K562 (cell line): ENCODE results near the gene TYW3. TPM values are rescaled to one million over a fixed set of nuclear protein-coding genes. Genes with fewer than 3 reads are reported as not detected.

Experiments used
- ATAC-seq: fragments of 200-7000 bp; cut with Tn5 transposase; 3 replicates; pipeline ENCODE4 v1.9.1; 2020; ENCODE audit warnings: moderate library complexity
- BruUV-seq: library from RNA; stranded (reverse); fragments of 400-500 nt; replicated peaks from 2 replicates; lab custom pipeline; 2021; lab: Mats Ljungman, UMichigan
- CTCF ChIA-PET: fragments of 300-600 bp; formaldehyde crosslinking; extraction: SDS; loops from one replicate; lab custom pipeline; 2021; ENCODE audit warnings: low intra/inter-chr PET ratio; lab: Yijun Ruan, JAX
- POLR2A ChIA-PET: fragments of 300-600, 350-650 bp; sonication (Branson Sonifier 250); formaldehyde crosslinking; extraction: SDS; loops from one replicate; lab custom pipeline; 2021; ENCODE audit warnings: antibody characterized with exemption, inconsistent platforms; lab: Yijun Ruan, JAX
- DNase-seq, 4 experiments: peaks; one replicate each; pipeline versions ENCODE4 v3.0.0 to v3.0.0-alpha.2; 2011 to 2018; ENCODE audit warnings: low spot score in 3 of 4, mixed read lengths in 3 of 4; ENCODE audit errors: extremely low read depth in 1 of 4
- FAIRE-seq: peaks from 2 replicates; lab custom pipeline; 2011; peaks lifted over from hg19 to GRCh38; lab: Jason Lieb, UNC
- H2AFZ ChIP-seq: 2 replicates; pipeline ENCODE4 v1.6.0; 2011; ENCODE audit warnings: low read depth, low read length, control low read depth, inconsistent platforms
- H3K27ac ChIP-seq: fragments of 200-600 bp; 3 replicates; pipeline ENCODE4 v1.8.0; 2011; ENCODE audit warnings: low read depth, mild to moderate bottlenecking, control low read depth, inconsistent platforms, low read length, moderate library complexity, mixed read lengths; ENCODE audit errors: extremely low read depth
- H3K27me3 ChIP-seq, 2 experiments: fragments of 300-600 bp in 1 of 2; 2 replicates in 1 of 2; 3 replicates in 1 of 2; pipeline versions ENCODE4 v1.6.0 to v1.8.0; 2011; ENCODE audit warnings: inconsistent platforms in 2 of 2, low read length in 2 of 2, mild to moderate bottlenecking in 1 of 2, mixed read lengths in 1 of 2, moderate library complexity in 1 of 2; ENCODE audit not compliant: control insufficient read depth in 2 of 2, insufficient read depth in 2 of 2
- H3K36me3 ChIP-seq: fragments of 300-600 bp; 3 replicates; pipeline ENCODE4 v1.8.0; 2011; ENCODE audit warnings: mild to moderate bottlenecking, low read length, inconsistent platforms; ENCODE audit not compliant: control insufficient read depth, insufficient read depth
- H3K4me1 ChIP-seq, 2 experiments: fragments of 200-600 bp in 1 of 2; replicated peaks in 1 of 2; 2 replicates in 1 of 2; 3 replicates in 1 of 2; pipeline versions ENCODE4 v1.5.1 to v1.8.0; 2011; ENCODE audit warnings: inconsistent platforms in 2 of 2, low read length in 2 of 2, mild to moderate bottlenecking in 1 of 2, mixed read lengths in 1 of 2, moderate library complexity in 1 of 2; ENCODE audit not compliant: control insufficient read depth in 2 of 2, insufficient read depth in 2 of 2
- H3K4me2 ChIP-seq: 2 replicates; pipeline ENCODE4 v1.6.1; 2011; ENCODE audit warnings: low read length, control low read depth, inconsistent platforms, mixed read lengths; ENCODE audit not compliant: insufficient read depth
- H3K4me3 ChIP-seq: fragments of 200-600 bp; sonication (generic), shearing (Covaris generic); 2 replicates; pipeline ENCODE4 v1.5.1; 2016; ENCODE audit warnings: control low read depth, inconsistent platforms
- H3K79me2 ChIP-seq: fragments of 200-600 bp; 3 replicates; pipeline ENCODE4 v1.8.0; 2011; ENCODE audit warnings: low read length, inconsistent platforms; ENCODE audit not compliant: control insufficient read depth, insufficient read depth
- H3K9ac ChIP-seq, 2 experiments: 2 replicates each; pipeline versions ENCODE4 v1.6.0 to v1.6.1; 2011; ENCODE audit warnings: low read depth in 2 of 2, low read length in 2 of 2, control low read depth in 1 of 2, inconsistent platforms in 1 of 2, mild to moderate bottlenecking in 1 of 2, mixed read lengths in 1 of 2; ENCODE audit not compliant: insufficient read depth in 1 of 2
- H3K9me1 ChIP-seq: one replicate; pipeline ENCODE4 v1.6.0; 2011; ENCODE audit warnings: inconsistent platforms, mild to moderate bottlenecking, low read length, moderate library complexity; ENCODE audit not compliant: control insufficient read depth, insufficient read depth
- H3K9me3 ChIP-seq: replicated peaks from 2 replicates; pipeline ENCODE4 v1.5.1; 2011; ENCODE audit warnings: low read depth, low read length, inconsistent platforms; ENCODE audit not compliant: control insufficient read depth, insufficient read depth
- H4K20me1 ChIP-seq: replicated peaks from 2 replicates; pipeline ENCODE4 v1.6.1; 2011; ENCODE audit warnings: low read length, inconsistent platforms, mixed read lengths; ENCODE audit not compliant: control insufficient read depth, insufficient read depth
- ARID4B ChIP-seq: sonication (generic); formaldehyde crosslinking; IDR thresholded peaks from 2 replicates; pipeline ENCODE4 v1.8.0; 2022; ENCODE audit warnings: mild to moderate bottlenecking, missing genetic modification reagents
- BCOR ChIP-seq: fragments of 450-650 bp; IDR thresholded peaks from 2 replicates; pipeline ENCODE4 v1.6.1; 2016
- FOXJ2 ChIP-seq: fragments of 200-800 bp; sonication (Bioruptor generic); IDR thresholded peaks from 2 replicates; pipeline ENCODE4 v1.6.1; 2016; ENCODE audit warnings: missing genetic modification characterization, missing compliant biosample characterization
- GATA2 ChIP-seq: sonication (generic); formaldehyde crosslinking; IDR thresholded peaks from 2 replicates; pipeline ENCODE4 v1.4.0; 2020; ENCODE audit warnings: mild to moderate bottlenecking, missing genetic modification reagents
- HDAC8 ChIP-seq: fragments of 450-650 bp; IDR thresholded peaks from 2 replicates; pipeline ENCODE4 v1.6.1; 2016; ENCODE audit warnings: mild to moderate bottlenecking, missing genetic modification characterization, moderate library complexity, missing compliant biosample characterization
- MTF1 ChIP-seq: fragments of 250-450 bp; sonication (Bioruptor Pico); IDR thresholded peaks from 2 replicates; pipeline ENCODE4 v1.9.0; 2021; ENCODE audit warnings: moderate library complexity, mild to moderate bottlenecking, inconsistent platforms, borderline replicate concordance
- PTRF ChIP-seq: fragments of 450-650 bp; IDR thresholded peaks from 2 replicates; pipeline ENCODE4 v1.6.1; 2016; ENCODE audit warnings: mild to moderate bottlenecking, missing genetic modification characterization, missing compliant biosample characterization
- SIX5 ChIP-seq, 2 experiments: IDR thresholded peaks; 2 replicates each; pipeline ENCODE4 v1.6.1; 2011; ENCODE audit warnings: low read length in 2 of 2, borderline replicate concordance in 1 of 2, low read depth in 1 of 2, mild to moderate bottlenecking in 1 of 2, moderate library complexity in 1 of 2; ENCODE audit not compliant: insufficient read depth in 1 of 2
- SMARCA4 ChIP-seq: fragments of 450-650 bp; IDR thresholded peaks from 2 replicates; pipeline ENCODE4 v1.6.1; 2016
- SNRNP70 ChIP-seq: fragments of 200-400 bp; formaldehyde crosslinking; optimal IDR thresholded peaks from 2 replicates; pipeline ENCODE3; 2017; ENCODE audit warnings: low read depth, low read length
- SRSF9 ChIP-seq: fragments of 200-400 bp; formaldehyde crosslinking; IDR thresholded peaks from 2 replicates; pipeline ENCODE4 v1.6.1; 2017; ENCODE audit warnings: low read depth, low read length, borderline replicate concordance
- TAL1 ChIP-seq: fragments of 450-650 bp; IDR thresholded peaks from 2 replicates; pipeline ENCODE4 v1.6.1; 2016; ENCODE audit warnings: mild to moderate bottlenecking
- ZNF551 ChIP-seq: fragments of 250-450 bp; sonication (Bioruptor Pico); IDR thresholded peaks from 2 replicates; pipeline ENCODE4 v1.5.0; 2021; ENCODE audit warnings: mild to moderate bottlenecking, moderate library complexity
- ZSCAN29 ChIP-seq: fragments of 450-650 bp; IDR thresholded peaks from 2 replicates; pipeline ENCODE4 v1.6.1; 2017
- WGBS: fragments of 100-300 bp; shearing (Covaris generic); methylation state at CpG from one replicate; pipeline ENCODE4 v1.1.6; 2016; ENCODE audit warnings: low coverage, mixed read lengths; ENCODE audit not compliant: insufficient coverage; ENCODE audit errors: missing lambda C conversion rate; 5-methylcytosine and 5-hydroxymethylcytosine counted together
- in situ Hi-C: fragments of 300-500 bp; cut with MboI; formaldehyde crosslinking; loops from 4 replicates; pipeline ENCODE4 v1.15.0; 2018; ENCODE audit warnings: inconsistent platforms, mixed read lengths
- intact Hi-C: fragments of 100-400 bp; cut with micrococcal nuclease; formaldehyde crosslinking; loops from 2 replicates; pipeline ENCODE4 v1.14.2; 2022
- polyA plus RNA-seq, 8 experiments: library from polyadenylated mRNA; depleted of rRNA in 4 of 8; stranded (reverse) in 5 of 8; unstranded in 3 of 8; fragments of >200 nt; fragmentation: Nextera tagmentation in 2 of 8; fragmentation: Illumina TruSeq in 1 of 8; extraction: Ambion mirVana in 2 of 8; extraction: Trizol in 1 of 8; gene quantifications; 2 replicates each; pipeline versions ENCODE4 v1.2.1 to v1.2.3, GENCODE V29; 2011 to 2014; ENCODE audit warnings: inconsistent platforms in 1 of 8, missing spikeins in 1 of 8
- total RNA-seq, 7 experiments: library from RNA; depleted of rRNA in 6 of 7; stranded (reverse); fragments of >200 nt in 6 of 7; fragmentation: Illumina TruSeq in 2 of 7; extraction: Trizol in 2 of 7; gene quantifications; 2 replicates each; pipeline versions ENCODE4 v1.2.1 to v1.2.3, GENCODE V29; 2011 to 2021; ENCODE audit warnings: low replicate concordance in 1 of 7
- TF ChIP-seq, protein P1 (sequence below): fragments of 250-450 bp; sonication (Bioruptor Pico); IDR thresholded peaks from 2 replicates; pipeline ENCODE4 v1.4.0; 2020; ENCODE audit warnings: mild to moderate bottlenecking, moderate library complexity
- TF ChIP-seq, protein P2 (sequence below): fragments of 250-450 bp; sonication (Bioruptor Pico); IDR thresholded peaks from 2 replicates; pipeline ENCODE4 v1.8.0; 2022; ENCODE audit warnings: inconsistent platforms, mild to moderate bottlenecking, moderate library complexity, borderline replicate concordance

The TYW3 gene
- total and polyA plus RNA-seq, 9 of the 15 experiments (the other 6 are each of a cell fraction or from before 2014, with no cell fraction given), result 22.0 to 54.0 (median 41.1) TPM

DNA sequence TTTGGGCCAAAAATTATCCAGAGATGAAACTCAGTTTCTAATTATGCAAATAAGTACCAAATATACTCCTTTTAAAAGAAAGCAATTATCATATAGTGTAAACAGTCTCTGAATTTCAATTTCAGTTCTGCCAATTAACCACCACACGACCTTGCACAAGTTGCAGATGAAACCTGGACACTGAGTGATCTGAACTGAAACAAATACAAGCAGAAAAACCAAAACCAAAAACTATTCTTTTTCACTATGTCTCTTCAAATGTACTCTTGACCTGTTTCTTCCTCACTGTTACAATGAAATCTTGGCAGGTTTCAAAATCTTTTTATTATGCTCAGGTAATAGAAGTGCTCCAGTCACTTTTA is 79.2 kb downstream of the TYW3 start:
- Histone ChIP-seq H3K9me1 (no peaks in the 10 kb centered on the region), H3K4me3 (no peak overlapping the region), H3K79me2 (no peaks in the 10 kb centered on the region), H3K36me3 (no peaks in the 10 kb centered on the region), H3K4me1 (no peaks in the 10 kb centered on the region), H3K27ac (no peak overlapping the region), H3K4me2 (no peak overlapping the region), H3K9ac (no peak overlapping the region), H4K20me1 (no peaks in the 10 kb centered on the region), H2AFZ (no peak overlapping the region), H3K9me3 (no peaks in the 10 kb centered on the region), H3K27me3 (no peaks in the 10 kb centered on the region)
- in situ Hi-C loops, result no loop called here
- intact Hi-C loops, result no loop called here
- ChIA-PET CTCF (no interaction called here), POLR2A (no interaction called here)
- FAIRE-seq, result no peak
- no peak for DNase-seq
- ATAC-seq, result no peak
- BruUV-seq, result no TSS peak
- WGBS, result 0% methylated on average over 1 of the region's 1 CpG
- no peak for TF ChIP-seq PTRF (tag)
- no peak for TF ChIP-seq ZSCAN29
- TF ChIP-seq SNRNP70, result no peak
- TF ChIP-seq BCOR, result no peak
- TF ChIP-seq ARID4B (CRISPR knock-in tag), result no peak
- TF ChIP-seq, protein P1, sequence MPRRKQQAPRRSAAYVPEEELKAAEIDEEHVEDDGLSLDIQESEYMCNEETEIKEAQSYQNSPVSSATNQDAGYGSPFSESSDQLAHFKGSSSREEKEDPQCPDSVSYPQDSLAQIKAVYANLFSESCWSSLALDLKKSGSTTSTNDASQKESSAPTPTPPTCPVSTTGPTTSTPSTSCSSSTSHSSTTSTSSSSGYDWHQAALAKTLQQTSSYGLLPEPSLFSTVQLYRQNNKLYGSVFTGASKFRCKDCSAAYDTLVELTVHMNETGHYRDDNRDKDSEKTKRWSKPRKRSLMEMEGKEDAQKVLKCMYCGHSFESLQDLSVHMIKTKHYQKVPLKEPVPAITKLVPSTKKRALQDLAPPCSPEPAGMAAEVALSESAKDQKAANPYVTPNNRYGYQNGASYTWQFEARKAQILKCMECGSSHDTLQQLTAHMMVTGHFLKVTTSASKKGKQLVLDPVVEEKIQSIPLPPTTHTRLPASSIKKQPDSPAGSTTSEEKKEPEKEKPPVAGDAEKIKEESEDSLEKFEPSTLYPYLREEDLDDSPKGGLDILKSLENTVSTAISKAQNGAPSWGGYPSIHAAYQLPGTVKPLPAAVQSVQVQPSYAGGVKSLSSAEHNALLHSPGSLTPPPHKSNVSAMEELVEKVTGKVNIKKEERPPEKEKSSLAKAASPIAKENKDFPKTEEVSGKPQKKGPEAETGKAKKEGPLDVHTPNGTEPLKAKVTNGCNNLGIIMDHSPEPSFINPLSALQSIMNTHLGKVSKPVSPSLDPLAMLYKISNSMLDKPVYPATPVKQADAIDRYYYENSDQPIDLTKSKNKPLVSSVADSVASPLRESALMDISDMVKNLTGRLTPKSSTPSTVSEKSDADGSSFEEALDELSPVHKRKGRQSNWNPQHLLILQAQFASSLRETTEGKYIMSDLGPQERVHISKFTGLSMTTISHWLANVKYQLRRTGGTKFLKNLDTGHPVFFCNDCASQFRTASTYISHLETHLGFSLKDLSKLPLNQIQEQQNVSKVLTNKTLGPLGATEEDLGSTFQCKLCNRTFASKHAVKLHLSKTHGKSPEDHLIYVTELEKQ (CRISPR knock-in tag), result no peak
- TF ChIP-seq MTF1 (CRISPR knock-in tag), result no peak
- TF ChIP-seq, protein P2, sequence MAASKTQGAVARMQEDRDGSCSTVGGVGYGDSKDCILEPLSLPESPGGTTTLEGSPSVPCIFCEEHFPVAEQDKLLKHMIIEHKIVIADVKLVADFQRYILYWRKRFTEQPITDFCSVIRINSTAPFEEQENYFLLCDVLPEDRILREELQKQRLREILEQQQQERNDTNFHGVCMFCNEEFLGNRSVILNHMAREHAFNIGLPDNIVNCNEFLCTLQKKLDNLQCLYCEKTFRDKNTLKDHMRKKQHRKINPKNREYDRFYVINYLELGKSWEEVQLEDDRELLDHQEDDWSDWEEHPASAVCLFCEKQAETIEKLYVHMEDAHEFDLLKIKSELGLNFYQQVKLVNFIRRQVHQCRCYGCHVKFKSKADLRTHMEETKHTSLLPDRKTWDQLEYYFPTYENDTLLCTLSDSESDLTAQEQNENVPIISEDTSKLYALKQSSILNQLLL, result no peak
- no peak for TF ChIP-seq FOXJ2 (tag)
- TF ChIP-seq HDAC8, result no peak
- no peak for TF ChIP-seq ZNF551
- no peak for TF ChIP-seq GATA2 (CRISPR knock-in tag)
- no peak for TF ChIP-seq TAL1
- TF ChIP-seq SRSF9, result no peak
- no peak for TF ChIP-seq SIX5 (IDR thresholded peaks at IDR 0.05; ENCODE audit: borderline replicate concordance in 1 of 2, insufficient read depth in 1 of 2, low read depth in 1 of 2, low read length in 2 of 2)
- TF ChIP-seq SMARCA4, result no peak
